ENCODE data around the gene HK1. TPM values are rescaled to one million over a fixed set of nuclear protein-coding genes. Genes with fewer than 3 reads are reported as not detected.
"Not testable (repeated sequence)": the region's sequence is repeated elsewhere in the genome, so short reads cannot be mapped to it uniquely, and the experiment has no call there.

Gene HK1
- total and polyA plus RNA-seq, 2 of the 13 experiments (the other 11 are each of a cell fraction or from before 2014, with no cell fraction given): 0.29 to 1.5 TPM

DNA sequence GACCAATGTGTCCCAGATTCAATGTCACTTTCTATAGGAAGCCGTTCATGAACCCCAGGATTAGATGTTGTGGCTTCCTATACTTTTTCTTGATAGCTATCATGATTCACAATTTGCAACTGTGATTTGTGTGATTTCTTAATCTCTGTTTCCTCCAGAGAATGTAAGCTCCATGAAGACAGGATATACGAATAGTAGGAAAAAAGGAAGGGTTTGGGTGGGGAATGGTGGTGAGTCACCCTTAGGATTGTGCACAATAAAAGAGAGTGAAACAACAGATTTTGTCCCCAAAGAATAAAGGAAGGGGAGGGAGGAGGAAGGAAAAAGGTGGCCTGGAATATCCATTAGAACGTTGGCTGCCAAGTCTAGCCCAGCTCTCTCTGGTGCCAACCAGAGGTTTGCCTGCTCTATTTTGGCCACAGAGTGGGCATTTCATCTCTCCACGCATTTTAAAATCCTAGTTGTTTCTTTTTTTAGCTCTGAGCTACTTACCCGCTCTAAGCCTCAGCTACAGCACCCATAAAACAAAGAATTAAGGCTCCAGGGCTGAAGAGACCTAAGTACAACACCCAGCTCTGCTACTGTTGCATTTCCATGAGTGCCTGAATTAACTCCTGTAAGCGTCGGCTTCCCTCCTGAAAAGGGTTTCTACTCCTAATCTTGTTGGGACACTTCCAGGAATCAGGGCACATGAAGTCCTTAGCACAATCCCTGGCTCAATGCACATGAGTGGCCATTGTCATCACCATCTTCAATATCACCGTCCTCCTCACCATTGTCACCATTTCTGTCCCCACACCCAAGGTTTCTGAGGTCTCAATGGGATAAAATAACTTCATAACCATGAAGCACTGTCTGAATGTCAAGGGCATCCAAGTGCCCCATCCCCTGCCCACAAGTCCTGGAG, 3.5 kb downstream of the HK1 start:
- no peaks in the 10 kb centered on the region for H3K36me3 ChIP-seq (replicated peaks in 1 of 2; ENCODE audit: control insufficient read depth in 1 of 2, insufficient read depth in 2 of 2, low read length in 2 of 2)
- H2AFZ ChIP-seq (ENCODE audit: low read length): no peak overlapping the region
- TF ChIP-seq PLRG1 (conservative IDR thresholded peaks at IDR 0.05) (no peak), GATAD1 (CRISPR knock-in tag; IDR thresholded peaks at IDR 0.05) (no peak), SOX13 (IDR thresholded peaks at IDR 0.05) (no peak), SOX13 (CRISPR knock-in tag; conservative IDR thresholded peaks at IDR 0.05 in 1 of 2, IDR thresholded peaks at IDR 0.05 in 1 of 2) (no peak), RCOR2 (CRISPR knock-in tag; IDR thresholded peaks at IDR 0.05) (no peak), XRCC5 (optimal IDR thresholded peaks at IDR 0.05; ENCODE audit: low read length) (no peak), ZNF432 (CRISPR knock-in tag; IDR thresholded peaks at IDR 0.05; ENCODE audit: borderline replicate concordance) (no peak), ZNF512 (CRISPR knock-in tag; IDR thresholded peaks at IDR 0.05) (no peak), DNMT1 (CRISPR knock-in tag; IDR thresholded peaks at IDR 0.05) (no peak), MXD1 (CRISPR knock-in tag; IDR thresholded peaks at IDR 0.05) (no peak), RNF2 (conservative IDR thresholded peaks at IDR 0.05; ENCODE audit: low read depth) (no peak), MTF2 (CRISPR knock-in tag; IDR thresholded peaks at IDR 0.05; ENCODE audit: borderline replicate concordance) (no peak), KDM2A (CRISPR knock-in tag; IDR thresholded peaks at IDR 0.05; ENCODE audit: borderline replicate concordance, low read depth) (no peak), MBD4 (IDR thresholded peaks at IDR 0.05; ENCODE audit: borderline replicate concordance, low read length) (no peak), ZKSCAN5 (CRISPR knock-in tag; IDR thresholded peaks at IDR 0.05) (no peak)
- TF ChIP-seq, protein P1, sequence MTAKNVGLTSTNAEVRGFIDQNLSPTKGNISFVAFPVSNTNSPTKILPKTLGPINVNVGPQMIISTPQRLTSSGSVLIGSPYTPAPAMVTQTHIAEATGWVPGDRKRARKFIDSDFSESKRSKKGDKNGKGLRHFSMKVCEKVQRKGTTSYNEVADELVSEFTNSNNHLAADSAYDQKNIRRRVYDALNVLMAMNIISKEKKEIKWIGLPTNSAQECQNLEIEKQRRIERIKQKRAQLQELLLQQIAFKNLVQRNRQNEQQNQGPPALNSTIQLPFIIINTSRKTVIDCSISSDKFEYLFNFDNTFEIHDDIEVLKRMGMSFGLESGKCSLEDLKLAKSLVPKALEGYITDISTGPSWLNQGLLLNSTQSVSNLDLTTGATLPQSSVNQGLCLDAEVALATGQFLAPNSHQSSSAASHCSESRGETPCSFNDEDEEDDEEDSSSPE (CRISPR knock-in tag; IDR thresholded peaks at IDR 0.05): no peak
- FAIRE-seq (no peak), DNase-seq (ENCODE audit: low spot score) (no peak), ATAC-seq (no peak)
- no peaks in the 10 kb centered on the region for H3K79me2 ChIP-seq (ENCODE audit: insufficient read depth, low read length)
- CTCF ChIA-PET (ENCODE audit: low intra/inter-chr PET ratio, low total read pairs): no interaction called here
- no peak overlapping the region for H3K4me2 ChIP-seq (ENCODE audit: low read depth, low read length)
- WGBS (ENCODE audit: low lambda C conversion rate): 41% methylated on average over 8 of the region's 8 CpGs
- no peak overlapping the region for H3K9ac ChIP-seq (ENCODE audit: insufficient read depth, low read depth, low read length)
- 0 out of 5 replicates have a peak, but pooled peaks cover 0 to 5% of the 10 kb centered on the region in 2 experiments for H3K27me3 ChIP-seq (ENCODE audit: control insufficient read depth in 1 of 2, insufficient read depth in 2 of 2, low read length in 2 of 2)
- H3K4me3 ChIP-seq (replicated peaks in 1 of 3; ENCODE audit: insufficient read depth in 1 of 3, low read depth in 2 of 3, low read length in 3 of 3): no peak overlapping the region
- H4K20me1 ChIP-seq (ENCODE audit: insufficient read depth, low read length): no peaks in the 10 kb centered on the region
- no TSS peak for BruUV-seq (replicated peaks)
- H3K4me1 ChIP-seq (ENCODE audit: insufficient read depth, low read length): peaks cover 11% of the 10 kb centered on the region
- H3K27ac ChIP-seq (ENCODE audit: extremely low read length, insufficient read depth, low read length): no peak overlapping the region
- no peaks in the 10 kb centered on the region for H3K9me3 ChIP-seq (ENCODE audit: low read length)
- intact Hi-C loops (cut with micrococcal nuclease; ENCODE audit: unreplicated experiment): no loop called here
- in situ Hi-C loops (cut with HindIII; ENCODE audit: extremely low pct_ligation_motif_present, low pct_unique_long_range_greater_than_20kb): no loop called here
- POLR2A ChIA-PET: no interaction called here

DNA sequence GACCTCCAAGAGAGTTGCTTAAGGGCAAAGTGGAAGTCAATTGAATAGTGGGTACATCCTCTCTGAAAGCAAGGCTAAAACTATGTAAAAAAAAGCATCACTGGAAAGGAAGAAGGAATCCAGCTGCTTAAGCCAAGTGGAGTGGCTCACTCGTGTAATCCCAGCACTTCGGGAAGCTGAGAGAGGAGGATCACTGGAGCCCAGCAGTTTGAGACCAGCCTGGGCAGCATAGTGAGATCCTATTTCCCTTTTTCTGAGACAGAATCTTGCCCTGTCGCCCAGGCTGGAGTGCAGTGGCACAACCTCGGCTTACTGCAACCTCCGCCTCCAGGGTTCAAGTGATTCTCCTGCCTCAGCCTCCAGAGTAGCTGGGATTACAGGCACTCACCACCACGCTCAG, 6.1 kb downstream of the HK1 start:
- H3K27ac ChIP-seq (ENCODE audit: extremely low read length, insufficient read depth, low read length); DNase-seq (ENCODE audit: low spot score); CTCF ChIA-PET (ENCODE audit: low intra/inter-chr PET ratio, low total read pairs); H3K9me3 ChIP-seq (ENCODE audit: low read length); ATAC-seq; H3K79me2 ChIP-seq (ENCODE audit: insufficient read depth, low read length); H3K9ac ChIP-seq (ENCODE audit: insufficient read depth, low read depth, low read length); H3K4me2 ChIP-seq (ENCODE audit: low read depth, low read length); H3K4me3 ChIP-seq (replicated peaks in 1 of 3; ENCODE audit: insufficient read depth in 1 of 3, low read depth in 2 of 3, low read length in 3 of 3); H3K4me1 ChIP-seq (ENCODE audit: insufficient read depth, low read length); intact Hi-C loops (cut with micrococcal nuclease; ENCODE audit: unreplicated experiment); H3K36me3 ChIP-seq (replicated peaks in 1 of 2; ENCODE audit: control insufficient read depth in 1 of 2, insufficient read depth in 2 of 2, low read length in 2 of 2); BruUV-seq (replicated peaks); H4K20me1 ChIP-seq (ENCODE audit: insufficient read depth, low read length); POLR2A ChIA-PET; in situ Hi-C loops (cut with HindIII; ENCODE audit: extremely low pct_ligation_motif_present, low pct_unique_long_range_greater_than_20kb); H3K27me3 ChIP-seq (ENCODE audit: control insufficient read depth in 1 of 2, insufficient read depth in 2 of 2, low read length in 2 of 2); FAIRE-seq; H2AFZ ChIP-seq (ENCODE audit: low read length): not testable (repeated sequence)
- WGBS (ENCODE audit: low lambda C conversion rate): 38% methylated on average over 6 of the region's 6 CpGs

Measured in HepG2 (cell line).